CD8-positive, alpha-beta memory T cell (primary cell): Measurements from ENCODE around the gene SOX4. TPM values are rescaled to one million over a fixed set of nuclear protein-coding genes. Genes with fewer than 3 reads are reported as not detected.
A peak's percentile ranks its signal among the peaks of the same experiment; 100 is the strongest.

Experiments used
- CTCF ChIA-PET: fragments of 350-600 bp; sonication (Branson Sonifier 250); formaldehyde crosslinking; loops from one replicate; lab custom pipeline; 2021; ENCODE audit warnings: antibody characterized with exemption; lab: Charles Lee
- POLR2A ChIA-PET: fragments of 350-600 bp; sonication (Branson Sonifier 250); formaldehyde crosslinking; loops from one replicate; lab custom pipeline; 2021; ENCODE audit warnings: antibody characterized with exemption; lab: Charles Lee
- DNase-seq, 5 donors: peaks; one replicate each; pipeline versions ENCODE4 v3.0.0 to v3.0.0-alpha.2; 2020 to 2022; ENCODE audit warnings: mixed read lengths in 1 of 5
- H3K27ac ChIP-seq: one replicate; pipeline ENCODE4 v1.7.0; 2013; ENCODE audit warnings: low read depth, mild to moderate bottlenecking, low read length, moderate library complexity
- H3K27me3 ChIP-seq: 2 replicates; pipeline ENCODE4 v1.7.0; 2013; ENCODE audit warnings: low read length, mild to moderate bottlenecking; ENCODE audit not compliant: insufficient read depth, poor library complexity, severe bottlenecking
- H3K36me3 ChIP-seq: 2 replicates; pipeline ENCODE4 v1.7.0; 2013; ENCODE audit warnings: mild to moderate bottlenecking, low read length, moderate library complexity; ENCODE audit not compliant: insufficient read depth
- H3K4me1 ChIP-seq: 2 replicates; pipeline ENCODE4 v1.7.0; 2013; ENCODE audit warnings: mild to moderate bottlenecking, low read length, moderate library complexity; ENCODE audit not compliant: insufficient read depth
- H3K4me3 ChIP-seq: 2 replicates; pipeline ENCODE4 v1.7.0; 2013; ENCODE audit warnings: mild to moderate bottlenecking, low read length
- H3K9me3 ChIP-seq: 2 replicates; pipeline ENCODE4 v1.7.0; 2013; ENCODE audit warnings: mild to moderate bottlenecking, low read length
- H3K27ac Mint-ChIP-seq, 8 donors: one replicate each; pipeline ENCODE4 v1.8.0; 2020 to 2021; ENCODE audit warnings: mixed read lengths in 8 of 8, mild to moderate bottlenecking in 6 of 8, inconsistent platforms in 3 of 8, moderate library complexity in 3 of 8
- H3K27me3 Mint-ChIP-seq, 2 donors: one replicate each; pipeline ENCODE4 v1.8.0; 2020 to 2021; ENCODE audit warnings: mixed read lengths in 2 of 2, mild to moderate bottlenecking in 1 of 2, moderate library complexity in 1 of 2
- H3K36me3 Mint-ChIP-seq, 3 donors: one replicate each; pipeline ENCODE4 v1.8.0; 2020 to 2021; ENCODE audit warnings: mixed read lengths in 3 of 3, inconsistent platforms in 1 of 3, mild to moderate bottlenecking in 1 of 3
- H3K4me1 Mint-ChIP-seq, 3 donors: one replicate each; pipeline ENCODE4 v1.8.0; 2020 to 2021; ENCODE audit warnings: mixed read lengths in 3 of 3, inconsistent platforms in 1 of 3, mild to moderate bottlenecking in 1 of 3
- H3K4me3 Mint-ChIP-seq, 7 donors: one replicate each; pipeline ENCODE4 v1.8.0; 2020 to 2021; ENCODE audit warnings: mixed read lengths in 7 of 7, mild to moderate bottlenecking in 6 of 7, moderate library complexity in 4 of 7, inconsistent platforms in 2 of 7
- H3K9me3 Mint-ChIP-seq, 5 donors: one replicate each; pipeline ENCODE4 v1.8.0; 2020 to 2022; ENCODE audit warnings: mixed read lengths in 5 of 5, mild to moderate bottlenecking in 3 of 5, moderate library complexity in 2 of 5, inconsistent platforms in 1 of 5
- polyA plus RNA-seq: library from polyadenylated mRNA; unstranded; fragments of 300-500 nt; fragmentation: Illumina TruSeq; gene quantifications from one replicate; pipeline ENCODE4 v1.2.3, GENCODE V29; 2021
- total RNA-seq, 2 experiments: library from RNA; stranded (reverse); gene quantifications; one replicate each; pipeline ENCODE4 v1.2.3, GENCODE V29; 2021

SOX4 gene
- total and polyA plus RNA-seq, 3 experiments from 2014 or later: 0.37 to 0.66 (median 0.60) TPM

- Mint-ChIP-seq H3K27ac (peak overlapping the region in 3 of 8 donors; percentile 29 to 87 (median 45)), H3K36me3 (peaks cover 0 to 4% (median 0%) of the 10 kb centered on the region in 3 donors), H3K4me1 (peaks cover 8 to 26% (median 11%) of the 10 kb centered on the region in 3 donors), H3K4me3 (peak overlapping the region; percentile 92 to 98 (median 93)), H3K9me3 (no peaks in the 10 kb centered on the region), H3K27me3 (peaks cover 16 to 47% of the 10 kb centered on the region in 2 donors)
- peak in 4 of 5 donors; percentile 6 to 46 (median 32) for DNase-seq
- ChIA-PET CTCF (interaction anchor here (0.6 to 2.8 kb wide), 12 partner anchors 10 to 1269 kb away, joined by 3 to 47 read pairs (median 4); no protein-coding TSS in a partner anchor), POLR2A (interaction anchor here (0.6 kb wide), 1 partner anchor 859 kb away, joined by 3 read pairs; no protein-coding TSS in a partner anchor)
- H3K4me3 ChIP-seq: peak overlapping the region; percentile 79
- peaks cover 22% of the 10 kb centered on the region for H3K27me3 ChIP-seq
- H3K36me3 ChIP-seq: no peaks in the 10 kb centered on the region
- peaks cover 8% of the 10 kb centered on the region for H3K4me1 ChIP-seq
- no peak overlapping the region for H3K27ac ChIP-seq
- H3K9me3 ChIP-seq: no peaks in the 10 kb centered on the region
These were observed 4.8 kb upstream of the SOX4 start for GRCh38 chr6:21588481-21589351.

DNA sequence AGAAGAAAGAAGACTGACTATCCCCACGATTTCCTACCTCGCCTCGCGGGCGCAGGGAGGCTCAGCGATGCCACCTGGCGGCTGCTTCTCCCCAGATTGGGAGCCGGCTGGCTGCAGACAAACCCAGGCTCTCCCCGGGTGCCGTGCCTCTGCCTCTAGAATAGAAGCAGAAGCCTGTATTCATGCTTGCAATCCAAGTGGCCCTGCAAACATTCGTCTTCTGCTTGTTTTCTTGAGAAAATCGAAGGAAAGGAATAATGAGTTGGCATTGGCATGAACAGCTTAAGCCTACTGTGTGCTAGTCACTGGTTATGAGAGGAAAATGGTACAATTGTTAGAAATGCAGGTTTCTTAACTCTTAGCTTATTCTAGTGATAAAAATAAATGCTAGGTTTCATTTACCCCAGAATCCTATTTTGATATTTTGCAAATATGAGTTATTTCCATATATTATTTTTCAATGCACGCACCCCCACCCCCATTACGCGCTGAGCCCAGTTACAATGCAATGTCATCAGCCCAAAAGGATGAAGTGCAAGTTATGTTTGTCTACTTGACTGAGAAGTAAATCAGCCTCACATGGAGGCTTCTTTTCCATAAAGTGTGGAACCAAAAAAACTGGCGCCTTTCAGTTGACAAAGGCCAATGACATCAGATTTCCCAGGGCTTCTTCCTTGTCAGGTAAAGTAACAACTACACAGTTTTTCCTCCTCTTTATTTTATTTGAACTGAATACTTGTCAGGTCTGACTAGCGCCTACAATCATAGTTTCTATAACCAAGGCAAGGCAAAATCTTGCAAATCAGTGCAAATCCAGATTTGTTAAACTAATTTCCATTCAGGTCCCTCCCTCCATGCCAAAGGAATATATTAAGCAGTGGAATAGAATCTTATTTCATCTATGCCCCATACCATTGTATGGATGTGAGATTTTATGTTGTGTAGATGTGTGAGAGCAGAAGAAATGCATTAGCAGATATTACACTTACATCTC lies 3.9 kb upstream of the SOX4 start:
- Histone ChIP-seq H3K27me3 (peaks cover 22% of the 10 kb centered on the region), H3K36me3 (no peaks in the 10 kb centered on the region), H3K9me3 (no peaks in the 10 kb centered on the region), H3K4me3 (peak overlapping the region; percentile 79), H3K4me1 (peaks cover 13% of the 10 kb centered on the region), H3K27ac (no peak overlapping the region)
- Mint-ChIP-seq H3K36me3 (peaks cover 0 to 5% (median 0%) of the 10 kb centered on the region in 3 donors), H3K4me3 (peak overlapping the region; percentile 92 to 98 (median 93)), H3K27ac (peak overlapping the region in 1 of 8 donors; percentile 58), H3K4me1 (peaks cover 9 to 29% (median 11%) of the 10 kb centered on the region in 3 donors), H3K9me3 (peaks cover 0 to 2% (median 0%) of the 10 kb centered on the region in 5 donors), H3K27me3 (peaks cover 16 to 47% of the 10 kb centered on the region in 2 donors)
- ChIA-PET CTCF (interaction anchor here (0.6 to 2.8 kb wide), 9 partner anchors 9 to 1270 kb away, joined by 3 to 47 read pairs (median 4); no protein-coding TSS in a partner anchor), POLR2A (no interaction called here)
- DNase-seq: peak; percentile 53 to 76 (median 61)

- peaks cover 11 to 31% (median 11%) of the 10 kb centered on the region in 3 donors for H3K4me1 Mint-ChIP-seq
- CTCF ChIA-PET: no interaction called here
- no peaks in the 10 kb centered on the region for H3K36me3 ChIP-seq
- POLR2A ChIA-PET: no interaction called here
- peaks cover 22% of the 10 kb centered on the region for H3K27me3 ChIP-seq
- H3K4me3 ChIP-seq: no peak overlapping the region
- H3K36me3 Mint-ChIP-seq: peaks cover 0 to 6% (median 0%) of the 10 kb centered on the region in 3 donors
- H3K9me3 Mint-ChIP-seq: peaks cover 0 to 3% (median 0%) of the 10 kb centered on the region in 5 donors
- H3K27ac ChIP-seq: no peak overlapping the region
- peak overlapping the region in 3 of 7 donors; percentile 27 to 98 (median 92) for H3K4me3 Mint-ChIP-seq
- no peaks in the 10 kb centered on the region for H3K9me3 ChIP-seq
- peaks cover 16 to 46% of the 10 kb centered on the region in 2 donors for H3K27me3 Mint-ChIP-seq
- peaks cover 13% of the 10 kb centered on the region for H3K4me1 ChIP-seq
- no peak overlapping the region for H3K27ac Mint-ChIP-seq
- no peak for DNase-seq
These were observed 3.2 kb upstream of the SOX4 start for GRCh38 chr6:21590346-21590745.

- Mint-ChIP-seq H3K4me1 (peaks cover 18 to 41% (median 22%) of the 10 kb centered on the region in 3 donors), H3K4me3 (no peak overlapping the region), H3K36me3 (peaks cover 0 to 6% (median 0%) of the 10 kb centered on the region in 3 donors), H3K27ac (no peak overlapping the region), H3K27me3 (peaks cover 20 to 44% of the 10 kb centered on the region in 2 donors), H3K9me3 (peaks cover 0 to 8% (median 0%) of the 10 kb centered on the region in 5 donors)
- no peaks in the 10 kb centered on the region for H3K36me3 ChIP-seq
- H3K4me3 ChIP-seq: no peak overlapping the region
- CTCF ChIA-PET: interaction anchor here (1.2 to 5.4 kb wide), 2 partner anchors 14 to 1027 kb away, joined by 3 to 22 read pairs; no protein-coding TSS in a partner anchor
- DNase-seq: no peak
- POLR2A ChIA-PET: no interaction called here
- no peak overlapping the region for H3K27ac ChIP-seq
- H3K9me3 ChIP-seq: no peaks in the 10 kb centered on the region
- peaks cover 32% of the 10 kb centered on the region for H3K27me3 ChIP-seq
- peaks cover 22% of the 10 kb centered on the region for H3K4me1 ChIP-seq
These were observed 2.1 kb upstream of the SOX4 start for GRCh38 chr6:21591446-21591845.

GRCh38 chr6:21592953-21593352 lies 598 bp upstream of the SOX4 start:
- CTCF ChIA-PET: interaction anchor here (1.4 to 5.4 kb wide), 3 partner anchors 17 to 1032 kb away, joined by 4 to 22 read pairs (median 5); no protein-coding TSS in a partner anchor
- Mint-ChIP-seq H3K4me1 (peaks cover 21 to 36% (median 27%) of the 10 kb centered on the region in 3 donors), H3K36me3 (peaks cover 0 to 6% (median 0%) of the 10 kb centered on the region in 3 donors), H3K9me3 (peaks cover 0 to 16% (median 2%) of the 10 kb centered on the region in 5 donors), H3K27me3 (peaks cover 23 to 43% of the 10 kb centered on the region in 2 donors), H3K27ac (no peak overlapping the region), H3K4me3 (no peak overlapping the region)
- Histone ChIP-seq H3K4me1 (peaks cover 31% of the 10 kb centered on the region), H3K27ac (no peak overlapping the region), H3K4me3 (peak overlapping the region; percentile 44), H3K9me3 (no peaks in the 10 kb centered on the region), H3K36me3 (no peaks in the 10 kb centered on the region), H3K27me3 (peaks cover 47% of the 10 kb centered on the region)
- POLR2A ChIA-PET: interaction anchor here (0.5 kb wide), 1 partner anchor 756 kb away, joined by 3 read pairs; no protein-coding TSS in a partner anchor
- DNase-seq: no peak

- Histone ChIP-seq H3K27ac (no peak overlapping the region), H3K27me3 (peaks cover 52% of the 10 kb centered on the region), H3K9me3 (no peaks in the 10 kb centered on the region), H3K36me3 (no peaks in the 10 kb centered on the region), H3K4me3 (peak overlapping the region; percentile 44), H3K4me1 (peaks cover 31% of the 10 kb centered on the region)
- Mint-ChIP-seq H3K27me3 (peaks cover 25 to 50% of the 10 kb centered on the region in 2 donors), H3K4me1 (peaks cover 21 to 28% (median 24%) of the 10 kb centered on the region in 3 donors), H3K9me3 (peaks cover 0 to 16% (median 2%) of the 10 kb centered on the region in 5 donors), H3K4me3 (no peak overlapping the region), H3K36me3 (peaks cover 0 to 2% (median 0%) of the 10 kb centered on the region in 3 donors), H3K27ac (no peak overlapping the region)
- peak in 2 of 5 donors; percentile 2 to 28 for DNase-seq
- CTCF ChIA-PET: interaction anchor here (1.2 to 5.4 kb wide), 4 partner anchors 10 to 1033 kb away, joined by 3 to 22 read pairs (median 4); no protein-coding TSS in a partner anchor
- POLR2A ChIA-PET: no interaction called here
These were observed 420 bp downstream of the SOX4 start for GRCh38 chr6:21593927-21594415.
